SK-N-SH (cell line): Measurements from ENCODE around the gene PIP4K2C. TPM values are rescaled to one million over a fixed set of nuclear protein-coding genes. Genes with fewer than 3 reads are reported as not detected.

ENCODE experiments used
- CTCF ChIA-PET: fragments of 300-600, 350-600 bp; formaldehyde crosslinking; extraction: SDS; loops from one replicate; lab custom pipeline; 2021; lab: Yijun Ruan, JAX
- POLR2A ChIA-PET: fragments of 350-600 bp; sonication (Branson Sonifier 250); formaldehyde crosslinking; extraction: SDS; loops from one replicate; lab custom pipeline; 2020; ENCODE audit warnings: antibody characterized with exemption, inconsistent platforms; lab: Yijun Ruan, JAX
- DNase-seq: peaks from one replicate; pipeline ENCODE4 v3.0.0; 2012
- H2AFZ ChIP-seq: fragments of 200-600 bp; sonication (generic); 2 replicates; pipeline ENCODE4 v1.8.1; 2016; ENCODE audit warnings: antibody characterized with exemption, mild to moderate bottlenecking, low read depth
- H3F3A ChIP-seq: fragments of 200-600 bp; sonication (generic); replicated peaks from 2 replicates; pipeline ENCODE3; 2016; ENCODE audit warnings: antibody characterized with exemption, mild to moderate bottlenecking; ENCODE audit not compliant: insufficient read depth
- H3K27ac ChIP-seq, 2 experiments: fragments of 200-500 bp in 1 of 2; fragments of 200-600 bp in 1 of 2; sonication (Bioruptor generic) in 1 of 2; sonication (generic), shearing (Covaris generic) in 1 of 2; 2 replicates each; pipeline versions ENCODE4 v1.5.1 to v1.6.1; 2014 to 2016; ENCODE audit warnings: low read depth in 2 of 2, inconsistent platforms in 1 of 2, low read length in 1 of 2, mild to moderate bottlenecking in 1 of 2, mixed read lengths in 1 of 2
- H3K27me3 ChIP-seq: fragments of 200-600 bp; sonication (generic), shearing (Covaris generic); 2 replicates; pipeline ENCODE4 v1.6.1; 2016; ENCODE audit warnings: mixed run types; ENCODE audit not compliant: insufficient read depth
- H3K36me3 ChIP-seq, 2 experiments: fragments of 200-500 bp in 1 of 2; fragments of 200-600 bp in 1 of 2; sonication (Bioruptor generic) in 1 of 2; sonication (generic) in 1 of 2; replicated peaks in 1 of 2; 2 replicates each; pipeline versions ENCODE3 to v1.5.1; 2014 to 2016; ENCODE audit warnings: low read length in 1 of 2, mild to moderate bottlenecking in 1 of 2; ENCODE audit not compliant: insufficient read depth in 2 of 2, control insufficient read depth in 1 of 2
- H3K4me1 ChIP-seq, 2 experiments: fragments of 200-500 bp in 1 of 2; fragments of 200-600 bp in 1 of 2; sonication (Bioruptor generic) in 1 of 2; sonication (generic), shearing (Covaris generic) in 1 of 2; 2 replicates each; pipeline versions ENCODE4 v1.5.1 to v1.6.1; 2014 to 2016; ENCODE audit warnings: low read depth in 1 of 2, low read length in 1 of 2, mixed run types in 1 of 2; ENCODE audit not compliant: insufficient read depth in 2 of 2, control insufficient read depth in 1 of 2
- H3K4me2 ChIP-seq: fragments of 200-600 bp; sonication (generic), shearing (Covaris generic); 2 replicates; pipeline ENCODE4 v1.6.1; 2017; ENCODE audit warnings: mixed run types
- H3K4me3 ChIP-seq, 2 experiments: fragments of 200-500 bp in 1 of 2; fragments of 200-600 bp in 1 of 2; sonication (Bioruptor generic) in 1 of 2; sonication (generic), shearing (Covaris generic) in 1 of 2; 2 replicates each; pipeline versions ENCODE4 v1.5.1 to v1.8.1; 2014 to 2016; ENCODE audit warnings: low read depth in 2 of 2, inconsistent platforms in 1 of 2, low read length in 1 of 2, mild to moderate bottlenecking in 1 of 2, mixed read lengths in 1 of 2, moderate library complexity in 1 of 2
- H3K79me2 ChIP-seq: fragments of 200-600 bp; sonication (generic); 2 replicates; pipeline ENCODE4 v1.8.1; 2017; ENCODE audit warnings: mild to moderate bottlenecking; ENCODE audit not compliant: insufficient read depth
- H3K9ac ChIP-seq: fragments of 200-600 bp; sonication (generic); 2 replicates; pipeline ENCODE4 v1.6.1; 2017; ENCODE audit warnings: mixed run types
- H3K9me2 ChIP-seq: fragments of 200-600 bp; sonication (generic); 2 replicates; pipeline ENCODE4 v1.6.1; 2017; ENCODE audit warnings: mixed run types
- H3K9me3 ChIP-seq: fragments of 200-600 bp; sonication (generic); 2 replicates; pipeline ENCODE4 v1.6.1; 2017; ENCODE audit warnings: mixed run types, mild to moderate bottlenecking, moderate library complexity
- H4K20me1 ChIP-seq: fragments of 200-600 bp; sonication (generic); 2 replicates; pipeline ENCODE4 v1.6.1; 2017; ENCODE audit warnings: mild to moderate bottlenecking, mixed run types; ENCODE audit not compliant: insufficient read depth
- CTCF ChIP-seq: fragments of 200-600 bp; sonication (generic); IDR thresholded peaks from 2 replicates; pipeline ENCODE4 v1.6.1; 2017; ENCODE audit warnings: antibody characterized with exemption, mild to moderate bottlenecking, moderate library complexity
- FOXJ3 ChIP-seq: sonication (generic); formaldehyde crosslinking; IDR thresholded peaks from 2 replicates; pipeline ENCODE4 v1.5.1; 2020; ENCODE audit warnings: mild to moderate bottlenecking, missing genetic modification reagents
- FOXM1 ChIP-seq: IDR thresholded peaks from 2 replicates; pipeline ENCODE4 v1.4.0; 2012; ENCODE audit warnings: low read depth, mild to moderate bottlenecking
- GATA2 ChIP-seq: sonication (generic); formaldehyde crosslinking; IDR thresholded peaks from 2 replicates; pipeline ENCODE4 v1.5.0; 2020; ENCODE audit warnings: mild to moderate bottlenecking, missing genetic modification reagents
- RAD21 ChIP-seq: IDR thresholded peaks from 2 replicates; pipeline ENCODE4 v1.6.1; 2012; ENCODE audit warnings: mild to moderate bottlenecking, low read length
- REST ChIP-seq: IDR thresholded peaks from 2 replicates; pipeline ENCODE4 v1.6.1; 2012; ENCODE audit warnings: mild to moderate bottlenecking, low read depth, low read length, moderate library complexity
- RXRA ChIP-seq: IDR thresholded peaks from 2 replicates; pipeline ENCODE4 v1.4.0; 2012; ENCODE audit warnings: low read depth, mild to moderate bottlenecking, borderline replicate concordance
- TEAD4 ChIP-seq: IDR thresholded peaks from 2 replicates; pipeline ENCODE4 v1.4.0; 2012; ENCODE audit warnings: mild to moderate bottlenecking, borderline replicate concordance; ENCODE audit not compliant: insufficient read depth
- WGBS: methylation state at CpG from one replicate; pipeline ENCODE4 v1.1.6; 2017; ENCODE audit warnings: low lambda C conversion rate; 5-methylcytosine and 5-hydroxymethylcytosine counted together
- polyA plus RNA-seq, 3 experiments: library from polyadenylated mRNA; depleted of rRNA; stranded (reverse); fragments of >200 nt; gene quantifications; 2 replicates each; pipeline ENCODE4 v1.2.3, GENCODE V29; 2012

PIP4K2C gene
- polyA plus RNA-seq, 1 of the 3 experiments (the other 2 are of a cell fraction): 34.2 TPM

- no peak for TF ChIP-seq CTCF
- no peak for TF ChIP-seq RXRA
- no peak for TF ChIP-seq RAD21
- TF ChIP-seq FOXJ3: no peak
These were observed 40.0 kb downstream of the PIP4K2C start (continued) for GRCh38 chr12:57630891-57631433.

- Histone ChIP-seq H4K20me1 (no peaks in the 10 kb centered on the region), H3K27me3 (no peaks in the 10 kb centered on the region), H3K79me2 (no peaks in the 10 kb centered on the region), H3K4me1 (peaks cover 0 to 2% of the 10 kb centered on the region in 2 experiments; a peak in 1 of 4 replicates), H2AFZ (peak overlapping the region; percentile 97), H3K9ac (peak overlapping the region; percentile 71; the same call in 1 of the 2 replicates), H3K4me3 (peak overlapping the region; percentile 55 to 85), H3K9me3 (no peaks in the 10 kb centered on the region), H3K4me2 (peak overlapping the region; percentile 98), H3K36me3 (no peaks in the 10 kb centered on the region), H3K27ac (no peak overlapping the region), H3K9me2 (no peaks in the 10 kb centered on the region), H3F3A (peaks cover 3% of the 10 kb centered on the region)
- no peak for DNase-seq
- ChIA-PET POLR2A (no interaction called here), CTCF (interaction anchor here (0.9 to 6.8 kb wide), 12 partner anchors 10 to 170 kb away, joined by 3 to 110 read pairs (median 16); partner anchors contain the start of genes ARHGEF25 and PIP4K2C)
- WGBS: 31% methylated on average over 14 of the region's 26 CpGs
- TF ChIP-seq REST (no peak), GATA2 (CRISPR knock-in tag) (no peak), FOXM1 (no peak), TEAD4 (no peak)
These were observed 40.6 kb downstream of the PIP4K2C start for GRCh38 chr12:57631566-57632072.
